AG09319 (cell line): Measurements from ENCODE around the gene C1orf174.
"Not testable (repeated sequence)": the region's sequence is repeated elsewhere in the genome, so short reads cannot be mapped to it uniquely, and the experiment has no call there.

Experiments used
- DNase-seq: peaks from one replicate; pipeline ENCODE4 v3.0.0-alpha.2; 2010; ENCODE audit warnings: low read depth; ENCODE audit errors: extremely low read depth
- CTCF ChIP-seq: IDR thresholded peaks from 2 replicates; pipeline ENCODE4 v1.5.1; 2011; ENCODE audit warnings: low read depth, mild to moderate bottlenecking, inconsistent platforms, low read length, moderate library complexity

Gene C1orf174

GRCh38 chr1:3918966-3919611 lies 19.0 kb upstream of the C1orf174 start:
- TF ChIP-seq CTCF = no peak
- no peak for DNase-seq

- DNase-seq = not testable (repeated sequence)
These were observed 18.3 kb upstream of the C1orf174 start for GRCh38 chr1:3918359-3918758.

- no peak for TF ChIP-seq CTCF
- DNase-seq = no peak
These were observed 17.7 kb upstream of the C1orf174 start for GRCh38 chr1:3917761-3918160.

GRCh38 chr1:3915551-3916121 lies 15.6 kb upstream of the C1orf174 start:
- no peak for DNase-seq
- TF ChIP-seq CTCF = no peak

GRCh38 chr1:3914911-3915310 lies 14.8 kb upstream of the C1orf174 start:
- TF ChIP-seq CTCF = no peak
- no peak for DNase-seq

- DNase-seq = no peak
- TF ChIP-seq CTCF = no peak
These were observed 14.3 kb upstream of the C1orf174 start for GRCh38 chr1:3914331-3914851.

GRCh38 chr1:3912809-3913685 lies 13.0 kb upstream of the C1orf174 start:
- DNase-seq = no peak
- no peak for TF ChIP-seq CTCF
